Loucy (cell line): ENCODE data around the gene SRPK1.

ENCODE experiments used
- H2AFZ ChIP-seq: fragments of 200-600 bp; sonication (generic); 2 replicates; pipeline ENCODE4 v1.6.0; 2016; ENCODE audit warnings: antibody characterized with exemption, mild to moderate bottlenecking, low read length, moderate library complexity
- H3F3A ChIP-seq: fragments of 200-600 bp; 2 replicates; pipeline ENCODE4 v1.6.0; 2016; ENCODE audit warnings: antibody characterized with exemption, low read depth, mild to moderate bottlenecking
- H3K27me3 ChIP-seq: fragments of 200-600 bp; sonication (generic); 2 replicates; pipeline ENCODE4 v1.6.1; 2014; ENCODE audit warnings: low read length, mild to moderate bottlenecking; ENCODE audit not compliant: insufficient read depth, poor library complexity, severe bottlenecking
- H3K36me3 ChIP-seq: fragments of 200-600 bp; sonication (generic); 2 replicates; pipeline ENCODE4 v1.6.1; 2016; ENCODE audit warnings: low read length; ENCODE audit not compliant: insufficient read depth
- H3K4me1 ChIP-seq: fragments of 200-600 bp; sonication (generic); 2 replicates; pipeline ENCODE4 v1.5.1; 2014; ENCODE audit warnings: low read length, mild to moderate bottlenecking; ENCODE audit not compliant: insufficient read depth, poor library complexity, severe bottlenecking
- H3K4me2 ChIP-seq: fragments of 200-600 bp; sonication (generic); 2 replicates; pipeline ENCODE4 v1.6.0; 2014; ENCODE audit warnings: antibody characterized with exemption, low read length, low read depth, mild to moderate bottlenecking; ENCODE audit not compliant: poor library complexity, severe bottlenecking
- H3K4me3 ChIP-seq: fragments of 200-600 bp; sonication (generic); 2 replicates; pipeline ENCODE4 v1.5.1; 2014; ENCODE audit warnings: low read length, mild to moderate bottlenecking, mixed read lengths; ENCODE audit not compliant: poor library complexity, severe bottlenecking
- H3K79me2 ChIP-seq: fragments of 200-600 bp; sonication (generic); 2 replicates; pipeline ENCODE4 v1.6.1; 2014; ENCODE audit warnings: low read length; ENCODE audit not compliant: insufficient read depth
- H3K9ac ChIP-seq: fragments of 200-600 bp; sonication (generic); 2 replicates; pipeline ENCODE4 v1.6.0; 2014; ENCODE audit warnings: mild to moderate bottlenecking, low read depth, low read length, moderate library complexity; ENCODE audit not compliant: poor library complexity, severe bottlenecking
- H3K9me2 ChIP-seq: fragments of 200-600 bp; sonication (generic); replicated peaks from 2 replicates; pipeline ENCODE4 v1.6.1; 2016; ENCODE audit warnings: low read depth, low read length, mixed read lengths
- H3K9me3 ChIP-seq: fragments of 200-600 bp; sonication (generic); 2 replicates; pipeline ENCODE4 v1.6.1; 2014; ENCODE audit warnings: mild to moderate bottlenecking, antibody characterized with exemption, low read length, low read depth; ENCODE audit not compliant: insufficient read depth
- H4K20me1 ChIP-seq: fragments of 200-600 bp; sonication (generic); 2 replicates; pipeline ENCODE4 v1.6.0; 2014; ENCODE audit warnings: antibody characterized with exemption, low read length, mild to moderate bottlenecking; ENCODE audit not compliant: insufficient read depth, poor library complexity, severe bottlenecking
- EZH2phosphoT487 ChIP-seq: fragments of 200-600 bp; IDR thresholded peaks from 2 replicates; pipeline ENCODE4 v1.6.1; 2018; ENCODE audit warnings: antibody characterized with exemption, mild to moderate bottlenecking, moderate library complexity, borderline replicate concordance
- TF ChIP-seq, protein P1 (sequence below): fragments of 200-600 bp; sonication (generic); conservative IDR thresholded peaks from 2 replicates; pipeline ENCODE4 v1.5.1; 2014; ENCODE audit warnings: mild to moderate bottlenecking, antibody characterized with exemption, low read length

The SRPK1 gene

DNA sequence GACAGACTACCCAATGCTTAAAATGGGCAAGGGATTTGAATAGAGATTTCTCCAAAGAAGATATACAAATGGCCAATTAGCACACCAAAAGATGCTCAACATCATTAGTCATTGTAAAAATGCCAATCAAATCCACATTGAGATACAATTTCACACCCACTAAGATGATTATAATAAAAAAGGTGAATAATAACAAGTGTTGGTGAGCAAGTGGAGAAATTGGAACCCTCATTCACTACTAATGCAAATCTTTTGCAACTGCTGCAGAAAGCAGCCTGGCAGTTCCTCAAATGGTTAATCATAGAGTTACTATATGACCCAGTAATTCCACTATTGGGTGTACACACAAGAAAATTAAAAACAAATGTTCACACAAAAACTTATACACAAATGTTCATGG, 103.4 kb downstream of the SRPK1 start:
- no peaks in the 10 kb centered on the region for H4K20me1 ChIP-seq
- H3F3A ChIP-seq, result no peaks in the 10 kb centered on the region
- no peaks in the 10 kb centered on the region for H3K27me3 ChIP-seq
- H2AFZ ChIP-seq, result no peak overlapping the region
- no peak overlapping the region for H3K9ac ChIP-seq
- TF ChIP-seq, protein P1, sequence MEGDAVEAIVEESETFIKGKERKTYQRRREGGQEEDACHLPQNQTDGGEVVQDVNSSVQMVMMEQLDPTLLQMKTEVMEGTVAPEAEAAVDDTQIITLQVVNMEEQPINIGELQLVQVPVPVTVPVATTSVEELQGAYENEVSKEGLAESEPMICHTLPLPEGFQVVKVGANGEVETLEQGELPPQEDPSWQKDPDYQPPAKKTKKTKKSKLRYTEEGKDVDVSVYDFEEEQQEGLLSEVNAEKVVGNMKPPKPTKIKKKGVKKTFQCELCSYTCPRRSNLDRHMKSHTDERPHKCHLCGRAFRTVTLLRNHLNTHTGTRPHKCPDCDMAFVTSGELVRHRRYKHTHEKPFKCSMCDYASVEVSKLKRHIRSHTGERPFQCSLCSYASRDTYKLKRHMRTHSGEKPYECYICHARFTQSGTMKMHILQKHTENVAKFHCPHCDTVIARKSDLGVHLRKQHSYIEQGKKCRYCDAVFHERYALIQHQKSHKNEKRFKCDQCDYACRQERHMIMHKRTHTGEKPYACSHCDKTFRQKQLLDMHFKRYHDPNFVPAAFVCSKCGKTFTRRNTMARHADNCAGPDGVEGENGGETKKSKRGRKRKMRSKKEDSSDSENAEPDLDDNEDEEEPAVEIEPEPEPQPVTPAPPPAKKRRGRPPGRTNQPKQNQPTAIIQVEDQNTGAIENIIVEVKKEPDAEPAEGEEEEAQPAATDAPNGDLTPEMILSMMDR, result no peak
- no peak for TF ChIP-seq EZH2phosphoT487
- H3K36me3 ChIP-seq, result no peaks in the 10 kb centered on the region
- H3K9me2 ChIP-seq, result no peaks in the 10 kb centered on the region
- no peaks in the 10 kb centered on the region for H3K4me1 ChIP-seq
- no peaks in the 10 kb centered on the region for H3K79me2 ChIP-seq
- no peak overlapping the region for H3K4me2 ChIP-seq
- no peaks in the 10 kb centered on the region for H3K9me3 ChIP-seq
- no peak overlapping the region for H3K4me3 ChIP-seq

DNA sequence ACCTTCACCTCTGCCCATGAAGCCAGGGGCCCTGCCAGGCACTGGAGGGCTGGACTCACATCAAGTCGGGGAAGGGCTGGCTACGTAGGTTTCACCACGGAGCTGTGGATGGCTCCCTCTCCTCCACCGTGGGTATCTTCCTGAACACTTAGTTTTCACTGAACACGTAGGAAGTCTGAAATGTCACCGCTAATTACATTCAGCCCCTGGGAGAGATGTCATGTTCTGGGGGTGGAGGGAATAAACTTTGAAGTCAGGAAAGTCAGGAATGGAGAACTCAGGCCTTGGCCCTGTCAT, 109.3 kb downstream of the SRPK1 start:
- H3K4me1 ChIP-seq, result no peaks in the 10 kb centered on the region
- TF ChIP-seq EZH2phosphoT487, result no peak
- TF ChIP-seq, protein P1, result no peak
- H3K79me2 ChIP-seq, result no peaks in the 10 kb centered on the region
- H3K9ac ChIP-seq, result no peak overlapping the region
- H3K36me3 ChIP-seq, result no peaks in the 10 kb centered on the region
- H3F3A ChIP-seq, result no peaks in the 10 kb centered on the region
- H3K9me2 ChIP-seq, result no peaks in the 10 kb centered on the region
- H3K4me3 ChIP-seq, result no peak overlapping the region
- H3K4me2 ChIP-seq, result no peak overlapping the region
- no peaks in the 10 kb centered on the region for H3K27me3 ChIP-seq
- no peaks in the 10 kb centered on the region for H4K20me1 ChIP-seq
- H2AFZ ChIP-seq, result no peak overlapping the region
- no peaks in the 10 kb centered on the region for H3K9me3 ChIP-seq

DNA sequence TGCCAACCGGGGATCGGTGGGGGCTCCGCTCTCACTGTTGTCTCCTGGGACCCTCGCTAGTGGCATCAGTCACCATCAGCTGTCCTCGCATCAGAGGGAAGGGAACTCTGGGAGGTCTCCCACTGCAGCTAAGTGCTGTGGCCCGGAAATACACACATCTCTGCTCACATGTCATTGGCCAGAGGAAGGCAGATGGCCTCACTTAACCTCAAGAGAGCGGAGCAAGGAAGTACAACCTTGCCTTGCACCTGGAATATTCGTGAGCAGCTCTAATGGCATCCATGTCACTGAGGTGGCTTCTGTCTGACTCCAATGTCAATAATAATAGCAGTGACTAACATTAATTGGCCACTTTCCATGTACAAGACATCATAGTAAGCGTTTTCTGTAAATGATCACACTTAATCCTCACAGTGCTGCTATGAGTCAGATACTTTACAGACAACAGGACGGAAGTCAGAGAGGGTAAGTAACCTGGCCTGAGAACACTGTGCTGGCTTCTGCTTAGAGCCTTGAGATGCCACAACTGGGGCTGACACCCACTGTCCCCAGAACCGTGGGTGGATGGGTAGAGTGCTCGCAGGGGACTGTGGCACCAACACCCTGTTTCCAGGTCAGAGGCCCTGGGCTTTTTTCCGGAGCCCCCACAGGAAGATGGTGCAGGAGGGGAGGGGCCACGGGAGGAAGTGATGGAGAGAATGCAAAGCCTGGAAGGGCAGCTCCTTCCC, 109.8 kb downstream of the SRPK1 start:
- Histone ChIP-seq H3K4me3 (no peak overlapping the region), H3K36me3 (no peaks in the 10 kb centered on the region), H3K4me2 (no peak overlapping the region), H2AFZ (no peak overlapping the region; the same call in 1 of the 2 replicates), H3K9me2 (no peaks in the 10 kb centered on the region), H3K27me3 (no peaks in the 10 kb centered on the region), H3K4me1 (no peaks in the 10 kb centered on the region), H3K9ac (no peak overlapping the region), H4K20me1 (no peaks in the 10 kb centered on the region), H3F3A (no peaks in the 10 kb centered on the region), H3K79me2 (no peaks in the 10 kb centered on the region), H3K9me3 (no peaks in the 10 kb centered on the region)
- TF ChIP-seq, protein P1, result no peak
- no peak for TF ChIP-seq EZH2phosphoT487
